IMR-90 (cell line): Measurements from ENCODE around the gene MICA. TPM values are rescaled to one million over a fixed set of nuclear protein-coding genes. Genes with fewer than 3 reads are reported as not detected.

Experiments
- ATAC-seq: fragments of 200-7000 bp; cut with Tn5 transposase; 2 replicates; pipeline ENCODE4 v1.9.1; 2020; ENCODE audit warnings: low read depth, mild to moderate bottlenecking, moderate library complexity
- BruUV-seq: library from RNA; stranded (reverse); fragments of 400-500 nt; replicated peaks from 2 replicates; lab custom pipeline; 2021; lab: Mats Ljungman, UMichigan
- CTCF ChIA-PET: fragments of 300-600 bp; formaldehyde crosslinking; extraction: SDS; loops from one replicate; lab custom pipeline; 2021; ENCODE audit warnings: antibody characterized with exemption; lab: Yijun Ruan, JAX
- POLR2A ChIA-PET: fragments of 300-600 bp; sonication (Branson Sonifier 250); formaldehyde crosslinking; loops from one replicate; lab custom pipeline; 2022; ENCODE audit warnings: antibody characterized with exemption; ENCODE audit not compliant: unreplicated experiment; lab: Charles Lee
- DNase-seq: peaks from one replicate; pipeline ENCODE4 v3.0.0; 2013
- H2AFZ ChIP-seq: replicated peaks from 2 replicates; pipeline ENCODE3; 2013; ENCODE audit warnings: low read length, mild to moderate bottlenecking; ENCODE audit not compliant: poor library complexity
- H2AK5ac ChIP-seq: 2 replicates; pipeline ENCODE4 v1.6.1; 2013; ENCODE audit warnings: low read depth, low read length, inconsistent platforms
- H2AK9ac ChIP-seq: replicated peaks from 2 replicates; pipeline ENCODE3; 2013; ENCODE audit warnings: mild to moderate bottlenecking, low read depth, low read length, moderate library complexity; ENCODE audit not compliant: poor library complexity
- H2BK120ac ChIP-seq: 2 replicates; pipeline ENCODE4 v1.6.1; 2013; ENCODE audit warnings: low read depth, low read length, inconsistent platforms
- H2BK15ac ChIP-seq: 3 replicates; pipeline ENCODE4 v1.6.1; 2013; ENCODE audit warnings: low read depth, low read length, inconsistent platforms
- H2BK20ac ChIP-seq: 2 replicates; pipeline ENCODE4 v1.6.1; 2013; ENCODE audit warnings: low read depth, mild to moderate bottlenecking, inconsistent platforms, low read length, moderate library complexity
- H2BK5ac ChIP-seq: 2 replicates; pipeline ENCODE4 v1.6.1; 2013; ENCODE audit warnings: mild to moderate bottlenecking, low read depth, low read length, inconsistent platforms; ENCODE audit not compliant: poor library complexity, severe bottlenecking
- H3K14ac ChIP-seq: replicated peaks from 2 replicates; pipeline ENCODE4 v1.6.1; 2013; ENCODE audit warnings: low read depth, low read length, inconsistent platforms
- H3K18ac ChIP-seq: 2 replicates; pipeline ENCODE4 v1.6.1; 2013; ENCODE audit warnings: low read depth, low read length, control low read depth
- H3K23ac ChIP-seq: 2 replicates; pipeline ENCODE4 v1.6.1; 2013; ENCODE audit warnings: low read depth, low read length, inconsistent platforms
- H3K27ac ChIP-seq: 2 replicates; pipeline ENCODE4 v1.5.1; 2013; ENCODE audit warnings: mild to moderate bottlenecking, control low read depth, low read length; ENCODE audit not compliant: insufficient read depth
- H3K27me3 ChIP-seq: 2 replicates; pipeline ENCODE4 v1.6.1; 2013; ENCODE audit warnings: low read length; ENCODE audit not compliant: control insufficient read depth, insufficient read depth
- H3K36me3 ChIP-seq: 2 replicates; pipeline ENCODE4 v1.6.1; 2013; ENCODE audit warnings: low read length, mixed read lengths; ENCODE audit not compliant: control insufficient read depth, insufficient read depth
- H3K4ac ChIP-seq: 2 replicates; pipeline ENCODE4 v1.6.1; 2013; ENCODE audit warnings: low read depth, low read length, inconsistent platforms
- H3K4me1 ChIP-seq: 2 replicates; pipeline ENCODE4 v1.6.1; 2013; ENCODE audit warnings: low read length, mixed read lengths; ENCODE audit not compliant: control insufficient read depth, insufficient read depth
- H3K4me2 ChIP-seq: 2 replicates; pipeline ENCODE4 v1.6.1; 2013; ENCODE audit warnings: low read depth, mild to moderate bottlenecking, control low read depth, low read length, moderate library complexity
- H3K4me3 ChIP-seq: 2 replicates; pipeline ENCODE4 v1.5.1; 2013; ENCODE audit warnings: low read depth, mild to moderate bottlenecking, control low read depth, low read length, moderate library complexity; ENCODE audit not compliant: insufficient read depth
- H3K56ac ChIP-seq: 2 replicates; pipeline ENCODE4 v1.6.1; 2013; ENCODE audit warnings: low read length, inconsistent platforms; ENCODE audit not compliant: insufficient read depth; ENCODE audit errors: extremely low read depth
- H3K79me1 ChIP-seq, 2 experiments: 2 replicates each; pipeline ENCODE4 v1.6.1; 2013; ENCODE audit warnings: low read length in 2 of 2, inconsistent platforms in 1 of 2, low read depth in 1 of 2
- H3K9ac ChIP-seq: 2 replicates; pipeline ENCODE4 v1.6.1; 2013; ENCODE audit warnings: low read depth, low read length, control low read depth
- H3K9me1 ChIP-seq: 2 replicates; pipeline ENCODE4 v1.6.1; 2013; ENCODE audit warnings: low read length, inconsistent platforms; ENCODE audit not compliant: insufficient read depth
- H3K9me3 ChIP-seq: 2 replicates; pipeline ENCODE4 v1.6.1; 2013; ENCODE audit warnings: low read length; ENCODE audit not compliant: control insufficient read depth, insufficient read depth
- H4K20me1 ChIP-seq: 2 replicates; pipeline ENCODE4 v1.6.1; 2013; ENCODE audit warnings: low read length, inconsistent platforms; ENCODE audit not compliant: insufficient read depth
- H4K5ac ChIP-seq: 2 replicates; pipeline ENCODE4 v1.6.1; 2013; ENCODE audit warnings: mild to moderate bottlenecking, low read depth, low read length, control low read depth
- H4K8ac ChIP-seq, 2 experiments: 2 replicates each; pipeline ENCODE4 v1.6.1; 2013; ENCODE audit warnings: low read depth in 2 of 2, low read length in 2 of 2, control low read depth in 1 of 2, inconsistent platforms in 1 of 2
- H4K91ac ChIP-seq: 2 replicates; pipeline ENCODE4 v1.6.1; 2013; ENCODE audit warnings: low read depth, low read length, inconsistent platforms; ENCODE audit not compliant: insufficient read depth
- BHLHE40 ChIP-seq: fragments of 150-350 bp; IDR thresholded peaks from 2 replicates; pipeline ENCODE4 v1.6.1; 2016; ENCODE audit warnings: mild to moderate bottlenecking, low read depth, low read length
- CEBPB ChIP-seq: IDR thresholded peaks from 2 replicates; pipeline ENCODE4 v1.6.1; 2012; ENCODE audit warnings: low read depth, low read length, improper control_type of control experiment
- CHD1 ChIP-seq: IDR thresholded peaks from 2 replicates; pipeline ENCODE4 v1.6.1; 2012; ENCODE audit warnings: low read depth, low read length, improper control_type of control experiment
- MAZ ChIP-seq: IDR thresholded peaks from 2 replicates; pipeline ENCODE4 v1.6.1; 2012; ENCODE audit warnings: low read depth, mild to moderate bottlenecking, low read length, improper control_type of control experiment, moderate library complexity, borderline replicate concordance
- MXI1 ChIP-seq: IDR thresholded peaks from 2 replicates; pipeline ENCODE4 v1.6.1; 2012; ENCODE audit warnings: low read depth, mild to moderate bottlenecking, low read length, moderate library complexity, borderline replicate concordance
- RAD21 ChIP-seq: IDR thresholded peaks from 2 replicates; pipeline ENCODE4 v1.6.1; 2012; ENCODE audit warnings: low read length, improper control_type of control experiment
- SMC3 ChIP-seq: fragments of 150-350 bp; IDR thresholded peaks from 2 replicates; pipeline ENCODE4 v1.6.1; 2016; ENCODE audit warnings: low read depth, mild to moderate bottlenecking, antibody characterized with exemption, low read length, moderate library complexity
- dilution Hi-C: fragments of 300-500 bp; cut with HindIII; formaldehyde crosslinking; loops from one replicate; pipeline ENCODE4 v1.14.3; 2018; ENCODE audit warnings: low sequenced_read_pairs; ENCODE audit not compliant: unreplicated experiment
- in situ Hi-C: fragments of 300-500 bp; cut with MboI; formaldehyde crosslinking; loops from 3 replicates; pipeline ENCODE4 v1.14.3; 2019; ENCODE audit warnings: low sequenced_read_pairs, inconsistent platforms, mixed read lengths
- intact Hi-C: fragments of 100-400 bp; cut with micrococcal nuclease; formaldehyde crosslinking; loops from 2 replicates; pipeline ENCODE4 v1.10.0; 2022
- polyA plus RNA-seq, 3 experiments: library from polyadenylated mRNA; depleted of rRNA; stranded (reverse); fragments of >200 nt; gene quantifications; 2 replicates each; pipeline ENCODE4 v1.2.3, GENCODE V29; 2012; ENCODE audit warnings: low replicate concordance in 1 of 3
- total RNA-seq: library from RNA; depleted of rRNA; stranded (reverse); fragments of >200 nt; gene quantifications from 2 replicates; pipeline ENCODE4 v1.2.3, GENCODE V29; 2012

Gene MICA
- total and polyA plus RNA-seq, 2 of the 4 experiments (the other 2 are of a cell fraction): 55.9 to 67.7 TPM

GRCh38 chr6:31407699-31408098 is 4.3 kb downstream of the MICA start:
- no peak overlapping the region for H2BK15ac ChIP-seq
- 0 out of 2 replicates have a peak overlapping the region, but pooled peaks have one; percentile 44 for H3K4me2 ChIP-seq
- no peaks in the 10 kb centered on the region for H3K9me3 ChIP-seq
- H3K18ac ChIP-seq: no peak overlapping the region
- no peak overlapping the region for H4K8ac ChIP-seq
- CTCF ChIA-PET: interaction anchor here (0.7 kb wide), 1 partner anchor 32 kb away, joined by 3 read pairs; no protein-coding TSS in a partner anchor
- H3K79me1 ChIP-seq: peaks cover 4 to 71% of the 10 kb centered on the region in 2 experiments; a peak in 3 of 4 replicates
- H3K27me3 ChIP-seq: no peaks in the 10 kb centered on the region
- in situ Hi-C loops: no loop called here
- H3K36me3 ChIP-seq: peaks cover 22% of the 10 kb centered on the region
- no peak overlapping the region for H2BK120ac ChIP-seq
- no peaks in the 10 kb centered on the region; the same call in none of the 2 replicates for H3K4me1 ChIP-seq
- no peak overlapping the region for H2AFZ ChIP-seq
- no peak overlapping the region for H2BK20ac ChIP-seq
- H3K23ac ChIP-seq: no peak overlapping the region
- POLR2A ChIA-PET: interaction anchor here (0.6 kb wide), 2 partner anchors 494 to 841 kb away, joined by 3 to 5 read pairs; no protein-coding TSS in a partner anchor
- ATAC-seq: peak; percentile 27; the same call in 1 of the 2 replicates
- H3K56ac ChIP-seq: no peak overlapping the region
- no peak overlapping the region for H4K91ac ChIP-seq
- dilution Hi-C loops: no loop called here
- H3K14ac ChIP-seq: no peak overlapping the region
- no peak overlapping the region for H2BK5ac ChIP-seq
- H2AK9ac ChIP-seq: no peak overlapping the region
- no peak overlapping the region for H4K5ac ChIP-seq
- no TSS peak for BruUV-seq
- intact Hi-C loops: no loop called here
- TF ChIP-seq MAZ: no peak
- TF ChIP-seq CHD1: no peak
- TF ChIP-seq SMC3: no peak
- peak; percentile 93 for TF ChIP-seq CEBPB
- no peak for TF ChIP-seq RAD21
- no peak for TF ChIP-seq BHLHE40
- TF ChIP-seq MXI1: no peak
- H3K9me1 ChIP-seq: peaks cover 12% of the 10 kb centered on the region
- no peak overlapping the region for H3K27ac ChIP-seq
- H3K9ac ChIP-seq: no peak overlapping the region
- no peak overlapping the region for H3K4me3 ChIP-seq
- H2AK5ac ChIP-seq: no peak overlapping the region
- DNase-seq: peak; percentile 78
- peaks cover 61% of the 10 kb centered on the region for H4K20me1 ChIP-seq
- no peak overlapping the region for H3K4ac ChIP-seq
